Caco-2 (cell line): ENCODE data around the gene STYK1. TPM values are rescaled to one million over a fixed set of nuclear protein-coding genes. Genes with fewer than 3 reads are reported as not detected.

ENCODE experiments used
- BruUV-seq: library from RNA; stranded (reverse); fragments of 400-500 nt; replicated peaks from 2 replicates; lab custom pipeline; 2021; lab: Mats Ljungman, UMichigan
- CTCF ChIA-PET: fragments of 300-600 bp; sonication (Branson Sonifier 250); formaldehyde crosslinking; loops from one replicate; lab custom pipeline; 2022; ENCODE audit warnings: antibody characterized with exemption; lab: Charles Lee
- POLR2A ChIA-PET: fragments of 300-600 bp; sonication (Branson Sonifier 250); formaldehyde crosslinking; loops from one replicate; lab custom pipeline; 2022; ENCODE audit warnings: antibody characterized with exemption; lab: Charles Lee
- DNase-seq, 2 experiments: peaks; one replicate each; pipeline versions ENCODE4 v3.0.0 to v3.0.0-alpha.2; 2020 to 2022
- H3K27me3 ChIP-seq: replicated peaks from 2 replicates; pipeline ENCODE4 v1.6.0; 2011; ENCODE audit warnings: low read length; ENCODE audit not compliant: control insufficient read depth, insufficient read depth
- H3K36me3 ChIP-seq: 2 replicates; pipeline ENCODE4 v1.5.1; 2011; ENCODE audit warnings: low read length; ENCODE audit not compliant: control insufficient read depth, insufficient read depth
- H3K4me1 ChIP-seq: fragments of 250-450 bp; sonication (Bioruptor Pico); 2 replicates; pipeline ENCODE4 v1.5.1; 2020; ENCODE audit warnings: mild to moderate bottlenecking
- H3K4me3 ChIP-seq: 2 replicates; pipeline ENCODE4 v1.5.1; 2011; ENCODE audit warnings: low read depth, mild to moderate bottlenecking, control low read depth, low read length
- H3K9me3 ChIP-seq: fragments of 250-450 bp; sonication (Bioruptor Pico); 2 replicates; pipeline ENCODE4 v1.5.1; 2020; ENCODE audit warnings: mild to moderate bottlenecking, moderate library complexity
- H3K27ac Mint-ChIP-seq: one replicate; pipeline ENCODE4 v1.8.0; 2022; ENCODE audit warnings: mixed read lengths; ENCODE audit not compliant: unreplicated experiment
- H3K27me3 Mint-ChIP-seq: one replicate; pipeline ENCODE4 v1.8.0; 2022; ENCODE audit warnings: mixed read lengths; ENCODE audit not compliant: insufficient read depth, unreplicated experiment
- H3K36me3 Mint-ChIP-seq: one replicate; pipeline ENCODE4 v1.8.0; 2022; ENCODE audit warnings: mild to moderate bottlenecking, mixed read lengths; ENCODE audit not compliant: insufficient read depth, unreplicated experiment
- H3K4me1 Mint-ChIP-seq: one replicate; pipeline ENCODE4 v1.8.0; 2022; ENCODE audit warnings: low read depth, mixed read lengths; ENCODE audit not compliant: unreplicated experiment
- H3K4me3 Mint-ChIP-seq: one replicate; pipeline ENCODE4 v1.8.0; 2022; ENCODE audit warnings: mild to moderate bottlenecking, moderate library complexity, mixed read lengths; ENCODE audit not compliant: unreplicated experiment
- H3K9me3 Mint-ChIP-seq: one replicate; pipeline ENCODE4 v1.8.0; 2022; ENCODE audit warnings: mixed read lengths; ENCODE audit not compliant: unreplicated experiment
- CTCF ChIP-seq, 2 experiments: fragments of 200-600 bp in 1 of 2; IDR thresholded peaks; 1 replicate in 1 of 2; 2 replicates in 1 of 2; pipeline versions ENCODE4 v1.5.1 to v1.8.0; 2011 to 2022; ENCODE audit warnings: antibody characterized with exemption in 1 of 2, control low read depth in 1 of 2, inconsistent platforms in 1 of 2, low read depth in 1 of 2, low read length in 1 of 2, mild to moderate bottlenecking in 1 of 2, moderate library complexity in 1 of 2; ENCODE audit not compliant: insufficient read depth in 1 of 2, severe bottlenecking in 1 of 2, unreplicated experiment in 1 of 2
- intact Hi-C: fragments of 100-400 bp; cut with micrococcal nuclease; formaldehyde crosslinking; loops from one replicate; pipeline ENCODE4 v1.10.0; 2022; ENCODE audit not compliant: unreplicated experiment
- total RNA-seq: library from RNA; stranded (reverse); gene quantifications from 2 replicates; pipeline ENCODE4 v1.2.3, GENCODE V29; 2022

STYK1 gene
- total RNA-seq, 1 experiment from 2014 or later, result 4.5 TPM

- POLR2A ChIA-PET, result no interaction called here
- Histone ChIP-seq H3K9me3 (no peaks in the 10 kb centered on the region), H3K27me3 (no peaks in the 10 kb centered on the region), H3K4me1 (no peaks in the 10 kb centered on the region), H3K4me3 (no peak overlapping the region), H3K36me3 (peaks cover 1% of the 10 kb centered on the region)
- H3K27me3 Mint-ChIP-seq, result no peaks in the 10 kb centered on the region
- no peak overlapping the region for H3K4me3 Mint-ChIP-seq
- peaks cover 85% of the 10 kb centered on the region for H3K36me3 Mint-ChIP-seq
- no TSS peak for BruUV-seq
- H3K4me1 Mint-ChIP-seq, result no peaks in the 10 kb centered on the region
- H3K9me3 Mint-ChIP-seq, result no peaks in the 10 kb centered on the region
- no peak for TF ChIP-seq CTCF (IDR thresholded peaks at IDR 0.05; ENCODE audit: insufficient read depth in 1 of 2, low read depth in 1 of 2, low read length in 1 of 2, severe bottlenecking in 1 of 2, unreplicated experiment in 1 of 2)
- intact Hi-C loops, result no loop called here
- H3K27ac Mint-ChIP-seq, result no peak overlapping the region
- CTCF ChIA-PET, result no interaction called here
- no peak for DNase-seq
Measured at GRCh38 chr12:10701843-10702242, 28.0 kb upstream of the STYK1 start.

- Histone ChIP-seq H3K9me3 (no peaks in the 10 kb centered on the region), H3K27me3 (no peaks in the 10 kb centered on the region), H3K4me1 (no peaks in the 10 kb centered on the region), H3K36me3 (peaks cover 1% of the 10 kb centered on the region), H3K4me3 (no peak overlapping the region)
- Mint-ChIP-seq H3K36me3 (peaks cover 86% of the 10 kb centered on the region), H3K4me3 (no peak overlapping the region), H3K27ac (no peak overlapping the region), H3K9me3 (no peaks in the 10 kb centered on the region), H3K27me3 (no peaks in the 10 kb centered on the region), H3K4me1 (no peaks in the 10 kb centered on the region)
- ChIA-PET POLR2A (no interaction called here), CTCF (no interaction called here)
- TF ChIP-seq CTCF (IDR thresholded peaks at IDR 0.05; ENCODE audit: insufficient read depth in 1 of 2, low read depth in 1 of 2, low read length in 1 of 2, severe bottlenecking in 1 of 2, unreplicated experiment in 1 of 2), result no peak
- no peak for DNase-seq
- no TSS peak for BruUV-seq
- intact Hi-C loops, result no loop called here
Measured at GRCh38 chr12:10701131-10701681, 27.4 kb upstream of the STYK1 start.

DNA sequence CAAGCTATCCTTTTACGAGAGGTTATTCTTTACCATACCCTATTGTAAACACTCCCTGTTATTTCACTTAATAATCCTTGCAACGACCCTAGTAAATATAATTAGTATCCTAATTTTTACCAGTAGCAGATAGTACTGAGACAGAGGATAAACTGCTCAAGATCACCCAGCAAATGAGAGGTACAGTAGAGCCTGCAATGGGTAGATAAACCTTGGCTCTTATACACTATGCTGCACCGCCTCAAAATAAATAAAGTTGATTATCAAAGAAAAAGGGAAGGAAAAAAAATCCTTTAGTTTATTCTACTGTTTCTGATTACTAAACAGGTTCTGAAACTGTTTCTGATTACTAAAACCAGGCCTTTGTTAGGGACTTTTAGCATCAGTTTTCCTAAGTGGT lies 26.7 kb upstream of the STYK1 start:
- H3K27ac Mint-ChIP-seq, result no peak overlapping the region
- CTCF ChIA-PET, result no interaction called here
- H3K27me3 ChIP-seq, result no peaks in the 10 kb centered on the region
- TF ChIP-seq CTCF (IDR thresholded peaks at IDR 0.05; ENCODE audit: insufficient read depth in 1 of 2, low read depth in 1 of 2, low read length in 1 of 2, severe bottlenecking in 1 of 2, unreplicated experiment in 1 of 2), result no peak
- POLR2A ChIA-PET, result no interaction called here
- H3K9me3 Mint-ChIP-seq, result no peaks in the 10 kb centered on the region
- no peaks in the 10 kb centered on the region for H3K9me3 ChIP-seq
- no peak overlapping the region for H3K4me3 Mint-ChIP-seq
- H3K4me1 Mint-ChIP-seq, result no peaks in the 10 kb centered on the region
- H3K4me3 ChIP-seq, result no peak overlapping the region
- no peaks in the 10 kb centered on the region for H3K27me3 Mint-ChIP-seq
- H3K4me1 ChIP-seq, result no peaks in the 10 kb centered on the region
- BruUV-seq, result no TSS peak
- no peak for DNase-seq
- H3K36me3 ChIP-seq, result peaks cover 1% of the 10 kb centered on the region
- H3K36me3 Mint-ChIP-seq, result peaks cover 86% of the 10 kb centered on the region
- intact Hi-C loops, result no loop called here
